Endothelial cell of umbilical vein (primary cell): ENCODE results near the gene MAP4K5. TPM values are rescaled to one million over a fixed set of nuclear protein-coding genes. Genes with fewer than 3 reads are reported as not detected.

Experiments
- BruUV-seq: library from RNA; stranded (reverse); fragments of 400-500 nt; replicated peaks from 2 replicates; lab custom pipeline; 2021; lab: Mats Ljungman, UMichigan
- CTCF ChIA-PET: fragments of 300-600, 350-600 bp; sonication (Branson Sonifier 250); formaldehyde crosslinking; loops from one replicate; lab custom pipeline; 2021; ENCODE audit warnings: antibody characterized with exemption, inconsistent platforms; lab: Charles Lee
- POLR2A ChIA-PET: fragments of 300-600, 350-600 bp; sonication (Branson Sonifier 250); formaldehyde crosslinking; loops from one replicate; lab custom pipeline; 2021; ENCODE audit warnings: antibody characterized with exemption, inconsistent platforms; lab: Charles Lee
- DNase-seq: peaks from one replicate; pipeline ENCODE4 v3.0.0-alpha.2; 2011; ENCODE audit warnings: low read depth, low spot score
- FAIRE-seq: peaks from 2 replicates; lab custom pipeline; 2011; peaks lifted over from hg19 to GRCh38; lab: Jason Lieb, UNC
- H2AFZ ChIP-seq: 2 replicates; pipeline ENCODE4 v1.6.0; 2012; ENCODE audit warnings: low read depth, low read length, control low read depth, inconsistent platforms
- H3K27ac ChIP-seq: 2 replicates; pipeline ENCODE4 v1.5.1; 2011; ENCODE audit warnings: low read depth, mild to moderate bottlenecking, control low read depth, low read length, moderate library complexity; ENCODE audit not compliant: insufficient read depth
- H3K27me3 ChIP-seq, 2 experiments: 2 replicates each; pipeline versions ENCODE4 v1.6.0 to v1.6.1; 2011; ENCODE audit warnings: low read length in 2 of 2, mixed read lengths in 1 of 2; ENCODE audit not compliant: control insufficient read depth in 2 of 2, insufficient read depth in 2 of 2
- H3K36me3 ChIP-seq, 2 experiments: 2 replicates in 1 of 2; 3 replicates in 1 of 2; pipeline ENCODE4 v1.5.1; 2011; ENCODE audit warnings: low read length in 2 of 2, mild to moderate bottlenecking in 1 of 2, moderate library complexity in 1 of 2; ENCODE audit not compliant: control insufficient read depth in 2 of 2, insufficient read depth in 2 of 2; ENCODE audit errors: extremely low read depth in 1 of 2
- H3K4me1 ChIP-seq: 3 replicates; pipeline ENCODE4 v1.5.1; 2011; ENCODE audit warnings: mild to moderate bottlenecking, low read length; ENCODE audit not compliant: control insufficient read depth, insufficient read depth; ENCODE audit errors: extremely low read depth
- H3K4me2 ChIP-seq: 2 replicates; pipeline ENCODE4 v1.6.1; 2011; ENCODE audit warnings: low read length, control low read depth, mixed read lengths; ENCODE audit not compliant: insufficient read depth
- H3K4me3 ChIP-seq, 3 experiments: fragments of 200-600 bp in 1 of 3; sonication (generic), shearing (Covaris generic) in 1 of 3; replicated peaks in 1 of 3; 2 replicates each; pipeline ENCODE4 v1.5.1; 2011 to 2016; ENCODE audit warnings: control low read depth in 3 of 3, low read length in 3 of 3, mild to moderate bottlenecking in 2 of 3, inconsistent platforms in 1 of 3, low read depth in 1 of 3, moderate library complexity in 1 of 3; ENCODE audit not compliant: insufficient read depth in 1 of 3
- H3K79me2 ChIP-seq: 2 replicates; pipeline ENCODE4 v1.6.0; 2012; ENCODE audit warnings: low read length, inconsistent platforms; ENCODE audit not compliant: control insufficient read depth, insufficient read depth
- H3K9ac ChIP-seq: replicated peaks from 2 replicates; pipeline ENCODE3; 2011; ENCODE audit warnings: low read length, control low read depth; ENCODE audit not compliant: insufficient read depth; ENCODE audit errors: extremely low read depth
- H3K9me1 ChIP-seq: replicated peaks from 3 replicates; pipeline ENCODE4 v1.6.0; 2011; ENCODE audit warnings: mild to moderate bottlenecking, low read length; ENCODE audit not compliant: control insufficient read depth, insufficient read depth; ENCODE audit errors: extremely low read depth
- H3K9me3 ChIP-seq: replicated peaks from 2 replicates; pipeline ENCODE4 v1.5.1; 2012; ENCODE audit warnings: low read length, inconsistent platforms; ENCODE audit not compliant: control insufficient read depth, insufficient read depth
- H4K20me1 ChIP-seq: replicated peaks from 2 replicates; pipeline ENCODE3; 2011; ENCODE audit warnings: mild to moderate bottlenecking, low read length; ENCODE audit not compliant: control insufficient read depth, insufficient read depth; ENCODE audit errors: extremely low read depth
- CTCF ChIP-seq, 2 donors: IDR thresholded peaks; 1 replicate in 1 of 2; 2 replicates in 1 of 2; pipeline ENCODE4 v1.5.1; 2011; ENCODE audit warnings: low read length in 2 of 2, mild to moderate bottlenecking in 2 of 2, moderate library complexity in 2 of 2, control low read depth in 1 of 2, inconsistent platforms in 1 of 2, low read depth in 1 of 2; ENCODE audit not compliant: insufficient read depth in 1 of 2; ENCODE audit errors: extremely low read depth in 1 of 2
- EZH2 ChIP-seq: IDR thresholded peaks from 2 replicates; pipeline ENCODE4 v1.6.1; 2012; ENCODE audit warnings: borderline replicate concordance, low read depth, mild to moderate bottlenecking, moderate library complexity, low read length, inconsistent platforms; ENCODE audit not compliant: severe bottlenecking
- FOS ChIP-seq: IDR thresholded peaks from 2 replicates; pipeline ENCODE4 v1.6.1; 2011; ENCODE audit warnings: mild to moderate bottlenecking, low read length, moderate library complexity, borderline replicate concordance; ENCODE audit not compliant: insufficient read depth
- GATA2 ChIP-seq: IDR thresholded peaks from 2 replicates; pipeline ENCODE4 v1.7.0; 2011; ENCODE audit warnings: low read depth, mild to moderate bottlenecking, moderate library complexity, mixed read lengths, low read length; ENCODE audit not compliant: insufficient read length, insufficient read depth
- JUN ChIP-seq: IDR thresholded peaks from 2 replicates; pipeline ENCODE4 v1.6.1; 2011; ENCODE audit warnings: borderline replicate concordance, low read depth; ENCODE audit not compliant: insufficient read length, insufficient read depth
- MAX ChIP-seq: IDR thresholded peaks from 2 replicates; pipeline ENCODE4 v1.6.1; 2011; ENCODE audit not compliant: insufficient read depth, insufficient read length
- MYC ChIP-seq: IDR thresholded peaks from one replicate; pipeline ENCODE4 v1.6.1; 2011; ENCODE audit warnings: mild to moderate bottlenecking, low read depth, low read length
- POLR2A ChIP-seq: IDR thresholded peaks from 2 replicates; pipeline ENCODE4 v1.6.1; 2012; ENCODE audit warnings: low read depth, mild to moderate bottlenecking, control low read depth, low read length
- POLR2AphosphoS5 ChIP-seq: IDR thresholded peaks from 2 replicates; pipeline ENCODE4 v1.6.1; 2012; ENCODE audit warnings: low read depth, mild to moderate bottlenecking, control low read depth, low read length, moderate library complexity; ENCODE audit not compliant: insufficient read depth
- dilution Hi-C: fragments of 300-500 bp; cut with MboI; formaldehyde crosslinking; loops from one replicate; pipeline ENCODE4 v1.15.0; 2019; ENCODE audit warnings: low sequenced_read_pairs; ENCODE audit not compliant: extremely low pct_ligation_motif_present
- intact Hi-C: fragments of 100-400 bp; cut with micrococcal nuclease; formaldehyde crosslinking; loops from one replicate; pipeline ENCODE4 v1.10.0; 2022
- polyA plus RNA-seq, 4 experiments: library from polyadenylated mRNA; depleted of rRNA in 3 of 4; stranded (reverse) in 3 of 4; unstranded in 1 of 4; fragments of >200 nt; gene quantifications; 2 replicates each; pipeline versions ENCODE4 v1.2.1 to v1.2.3, GENCODE V29; 2011 to 2012; ENCODE audit warnings: missing spikeins in 1 of 4
- total RNA-seq: library from RNA; stranded (reverse); gene quantifications from 2 replicates; pipeline ENCODE4 v1.2.3, GENCODE V29; 2021

MAP4K5 gene
- total and polyA plus RNA-seq, 2 donors (not counting 3 experiments of a cell fraction or from before 2014, with no cell fraction given), result 17.4 to 73.7 TPM

GRCh38 chr14:50375760-50376159 is 156.6 kb downstream of the MAP4K5 start:
- TF ChIP-seq CTCF (IDR thresholded peaks at IDR 0.05; ENCODE audit: extremely low read depth in 1 of 2, insufficient read depth in 1 of 2, low read depth in 1 of 2, low read length in 2 of 2) (no peak), MYC (no peak), GATA2 (no peak), JUN (no peak), POLR2A (no peak), FOS (no peak), EZH2 (no peak), POLR2AphosphoS5 (no peak), MAX (no peak)
- no peaks in the 10 kb centered on the region for H3K9me3 ChIP-seq
- H2AFZ ChIP-seq, result no peak overlapping the region
- FAIRE-seq (no peak), DNase-seq (no peak)
- no peak overlapping the region for H3K4me2 ChIP-seq
- dilution Hi-C loops (no loop called here), intact Hi-C loops (no loop called here)
- H3K27me3 ChIP-seq, result no peaks in the 10 kb centered on the region
- H3K36me3 ChIP-seq, result peaks cover 0 to 4% of the 10 kb centered on the region in 2 experiments
- no peak overlapping the region for H3K27ac ChIP-seq
- no peak overlapping the region for H3K4me3 ChIP-seq
- no peaks in the 10 kb centered on the region for H3K79me2 ChIP-seq
- ChIA-PET POLR2A (no interaction called here), CTCF (no interaction called here)
- no TSS peak for BruUV-seq
- H3K9me1 ChIP-seq, result no peaks in the 10 kb centered on the region
- no peaks in the 10 kb centered on the region for H3K4me1 ChIP-seq
- H4K20me1 ChIP-seq, result no peaks in the 10 kb centered on the region
- H3K9ac ChIP-seq, result no peak overlapping the region
